ENCODE measurements around the gene SBNO1. TPM values are rescaled to one million over a fixed set of nuclear protein-coding genes. Genes with fewer than 3 reads are reported as not detected.

Gene SBNO1
- total RNA-seq, 6 experiments from 2014 or later: 11.5 to 15.7 (median 13.2) TPM

DNA sequence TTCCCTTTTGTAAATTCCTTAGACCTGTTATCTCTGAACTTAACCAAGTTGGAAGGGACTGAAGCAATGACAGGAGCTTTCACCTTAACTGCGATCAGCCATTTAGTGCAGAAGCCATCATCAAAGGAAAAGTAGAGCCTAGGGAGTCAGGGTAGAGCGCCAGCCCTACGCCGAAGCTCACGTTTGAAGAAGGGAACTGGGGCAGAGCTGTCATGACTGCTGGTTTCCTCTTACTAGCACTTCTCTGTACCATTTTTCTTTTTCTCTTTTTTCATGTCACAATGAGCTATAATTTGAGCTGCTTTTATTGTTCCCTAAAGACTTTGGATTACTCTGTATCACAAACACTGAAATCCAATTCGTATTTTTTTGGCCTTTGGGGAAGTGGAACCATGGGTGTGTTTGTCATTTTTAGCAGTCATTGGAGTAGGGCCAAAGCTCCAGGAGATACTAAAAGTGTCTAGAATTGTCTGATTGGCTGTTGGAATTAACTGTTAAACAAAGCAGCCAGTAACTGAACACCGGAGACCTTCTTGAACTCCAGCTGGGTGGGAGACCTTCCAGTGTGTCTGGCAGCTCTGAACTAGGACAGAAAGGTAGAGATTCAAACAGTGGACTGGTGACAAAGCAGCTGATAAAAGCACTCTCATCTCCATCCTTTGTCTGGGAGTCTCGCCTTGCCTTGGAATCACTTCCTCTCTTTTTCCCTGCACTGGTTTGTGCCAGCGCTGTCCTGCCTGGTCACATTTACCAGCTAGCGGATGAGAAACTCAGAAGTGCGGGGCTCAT is 122.3 kb downstream of the SBNO1 start:
- TF ChIP-seq, protein P1, sequence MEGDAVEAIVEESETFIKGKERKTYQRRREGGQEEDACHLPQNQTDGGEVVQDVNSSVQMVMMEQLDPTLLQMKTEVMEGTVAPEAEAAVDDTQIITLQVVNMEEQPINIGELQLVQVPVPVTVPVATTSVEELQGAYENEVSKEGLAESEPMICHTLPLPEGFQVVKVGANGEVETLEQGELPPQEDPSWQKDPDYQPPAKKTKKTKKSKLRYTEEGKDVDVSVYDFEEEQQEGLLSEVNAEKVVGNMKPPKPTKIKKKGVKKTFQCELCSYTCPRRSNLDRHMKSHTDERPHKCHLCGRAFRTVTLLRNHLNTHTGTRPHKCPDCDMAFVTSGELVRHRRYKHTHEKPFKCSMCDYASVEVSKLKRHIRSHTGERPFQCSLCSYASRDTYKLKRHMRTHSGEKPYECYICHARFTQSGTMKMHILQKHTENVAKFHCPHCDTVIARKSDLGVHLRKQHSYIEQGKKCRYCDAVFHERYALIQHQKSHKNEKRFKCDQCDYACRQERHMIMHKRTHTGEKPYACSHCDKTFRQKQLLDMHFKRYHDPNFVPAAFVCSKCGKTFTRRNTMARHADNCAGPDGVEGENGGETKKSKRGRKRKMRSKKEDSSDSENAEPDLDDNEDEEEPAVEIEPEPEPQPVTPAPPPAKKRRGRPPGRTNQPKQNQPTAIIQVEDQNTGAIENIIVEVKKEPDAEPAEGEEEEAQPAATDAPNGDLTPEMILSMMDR (IDR thresholded peaks at IDR 0.05): no peak
- no peak for TF ChIP-seq POLR2A (IDR thresholded peaks at IDR 0.05)
- Histone ChIP-seq H3K9me3 (no peaks in the 10 kb centered on the region), H3K36me3 (peaks cover 0 to 3% (median 0%) of the 10 kb centered on the region in 4 donors), H3K27ac (no peak overlapping the region), H3K4me1 (peaks cover 0 to 8% (median 0%) of the 10 kb centered on the region in 4 donors), H3K4me3 (no peak overlapping the region), H3K27me3 (no peaks in the 10 kb centered on the region)
- intact Hi-C loops (cut with DNase I): loop anchor here in 1 of 2 donors (10.0 kb wide), 1 partner anchor 248 kb away; no protein-coding TSS in a partner anchor
- WGBS (ENCODE audit: insufficient coverage, low coverage, low lambda C conversion rate, missing lambda C conversion rate): 37% methylated on average over 11 of the region's 11 CpGs
- ATAC-seq (peak in 3 of 4 donors; percentile 10 to 43 (median 35)), DNase-seq (no peak)

Small RNA genes within 50 kb of the gene (small RNA-seq; reads per million reads assigned to genes)
- 0 reads per million in 2 experiments for gene RF00019
- 0.68 to 2.3 reads per million in 2 experiments for gene RNA5SP375

Other genes with a start within 250 kb of the SBNO1 start
- 10 to 100 TPM in 4 of 6 experiments, 1 to 10 TPM in 2; 5.8 to 24.7 (median 14.2) TPM for gene PITPNM2, start 213.8 kb downstream of the SBNO1 start, total RNA-seq
- gene MPHOSPH9, start 131.7 kb downstream of the SBNO1 start, total RNA-seq: 10 to 100 TPM; 14.5 to 25.7 (median 19.1) TPM
- gene MTRFR, start 131.4 kb downstream of the SBNO1 start, total RNA-seq: 1 to 10 TPM; 6.5 to 8.6 (median 7.4) TPM
- 10 to 100 TPM; 24.9 to 44.0 (median 33.0) TPM for gene CDK2AP1, start 93.0 kb downstream of the SBNO1 start, total RNA-seq
- 10 to 100 TPM; 13.1 to 17.6 (median 13.7) TPM for gene KMT5A, start 19.3 kb upstream of the SBNO1 start, total RNA-seq
- gene RILPL2, start 71.8 kb upstream of the SBNO1 start, total RNA-seq: 1 to 10 TPM; 1.6 to 2.7 (median 1.8) TPM
- gene SNRNP35, start 93.3 kb upstream of the SBNO1 start, total RNA-seq: 10 to 100 TPM in 1 of 6 experiments, 1 to 10 TPM in 5; 7.8 to 10.3 (median 9.5) TPM
- gene RILPL1, start 168.9 kb upstream of the SBNO1 start, total RNA-seq: 1 to 10 TPM; 3.2 to 7.5 (median 5.3) TPM
- gene TMED2, start 219.7 kb upstream of the SBNO1 start, total RNA-seq: 100 to 1,000 TPM; 197 to 282 (median 215) TPM
- 10 to 100 TPM in 3 of 6 experiments, 1 to 10 TPM in 3; 6.4 to 33.3 (median 10.5) TPM for gene DDX55, start 237.3 kb upstream of the SBNO1 start, total RNA-seq

All from right lobe of liver (tissue), 6 donors.